Fibroblast of lung (primary cell): ENCODE measurements around the gene TTC31. TPM values are rescaled to one million over a fixed set of nuclear protein-coding genes. Genes with fewer than 3 reads are reported as not detected.

Source experiments
- DNase-seq, 2 donors: peaks; one replicate each; pipeline versions ENCODE4 v3.0.0 to v3.0.0-alpha.2; 2010; ENCODE audit warnings: low read depth in 2 of 2
- H2AFZ ChIP-seq: 2 replicates; pipeline ENCODE4 v1.5.1; 2012; ENCODE audit warnings: low read length, control low read depth, inconsistent platforms
- H3K27ac ChIP-seq: 2 replicates; pipeline ENCODE4 v1.5.1; 2011; ENCODE audit warnings: low read length, control low read depth; ENCODE audit not compliant: insufficient read depth
- H3K27me3 ChIP-seq: 2 replicates; pipeline ENCODE4 v1.5.1; 2011; ENCODE audit warnings: mild to moderate bottlenecking, low read length; ENCODE audit not compliant: control insufficient read depth, insufficient read depth
- H3K36me3 ChIP-seq: 2 replicates; pipeline ENCODE4 v1.5.1; 2011; ENCODE audit warnings: low read length; ENCODE audit not compliant: control insufficient read depth, insufficient read depth
- H3K4me1 ChIP-seq: 2 replicates; pipeline ENCODE4 v1.5.1; 2011; ENCODE audit warnings: low read length; ENCODE audit not compliant: control insufficient read depth, insufficient read depth; ENCODE audit errors: extremely low read depth
- H3K4me2 ChIP-seq: 2 replicates; pipeline ENCODE4 v1.5.1; 2011; ENCODE audit warnings: low read length, control low read depth; ENCODE audit not compliant: insufficient read depth; ENCODE audit errors: extremely low read depth
- H3K4me3 ChIP-seq, 4 experiments: fragments of 200-600 bp in 1 of 4; sonication (generic) in 1 of 4; replicated peaks in 1 of 4; 2 replicates each; pipeline ENCODE4 v1.5.1; 2011 to 2016; ENCODE audit warnings: low read length in 4 of 4, low read depth in 3 of 4, mild to moderate bottlenecking in 3 of 4, control low read depth in 2 of 4, inconsistent platforms in 1 of 4, mixed read lengths in 1 of 4; ENCODE audit not compliant: insufficient read depth in 1 of 4; ENCODE audit errors: control extremely low read depth in 1 of 4
- H3K79me2 ChIP-seq: 2 replicates; pipeline ENCODE4 v1.5.1; 2012; ENCODE audit warnings: mild to moderate bottlenecking, low read length, inconsistent platforms; ENCODE audit not compliant: control insufficient read depth, insufficient read depth
- H3K9ac ChIP-seq: 2 replicates; pipeline ENCODE4 v1.5.1; 2011; ENCODE audit warnings: mild to moderate bottlenecking, low read length, control low read depth; ENCODE audit not compliant: insufficient read depth
- H3K9me3 ChIP-seq: 2 replicates; pipeline ENCODE4 v1.5.1; 2012; ENCODE audit warnings: low read depth, low read length; ENCODE audit not compliant: control insufficient read depth, insufficient read depth
- H4K20me1 ChIP-seq: 2 replicates; pipeline ENCODE4 v1.5.1; 2011; ENCODE audit warnings: low read length; ENCODE audit not compliant: control insufficient read depth, insufficient read depth; ENCODE audit errors: extremely low read depth
- CTCF ChIP-seq, 2 donors: IDR thresholded peaks in 1 of 2; conservative IDR thresholded peaks in 1 of 2; 1 replicate in 1 of 2; 2 replicates in 1 of 2; pipeline ENCODE4 v1.5.1; 2011 to 2012; ENCODE audit warnings: low read length in 2 of 2, control low read depth in 1 of 2, inconsistent platforms in 1 of 2, low read depth in 1 of 2, mild to moderate bottlenecking in 1 of 2
- EZH2 ChIP-seq: IDR thresholded peaks from 2 replicates; pipeline ENCODE4 v1.5.1; 2012; ENCODE audit warnings: low read length, control low read depth, mild to moderate bottlenecking; ENCODE audit errors: missing control alignments
- polyA plus RNA-seq, 2 donors: library from polyadenylated mRNA; depleted of rRNA in 1 of 2; stranded (reverse) in 1 of 2; unstranded in 1 of 2; fragments of >200 nt; gene quantifications; 2 replicates each; pipeline ENCODE4 v1.2.1, GENCODE V29; 2011 to 2012; ENCODE audit warnings: missing spikeins in 1 of 2
- total RNA-seq: library from RNA; depleted of rRNA; stranded (reverse); fragments of >200 nt; gene quantifications from 2 replicates; pipeline ENCODE4 v1.2.1, GENCODE V29; 2014

Gene TTC31
- total and polyA plus RNA-seq, 2 donors (not counting 1 experiment from before 2014, with no cell fraction given), result 10.7 to 11.8 TPM

- peaks cover 10% of the 10 kb centered on the region for H3K4me1 ChIP-seq
- DNase-seq, result peak; percentile 96 to 98
- H3K4me3 ChIP-seq, result peak within 1 kb of the TSS; percentile 64 to 88 (median 80)
- H4K20me1 ChIP-seq, result no peaks in the 10 kb centered on the region
- TF ChIP-seq CTCF (conservative IDR thresholded peaks at IDR 0.05 in 1 of 2, IDR thresholded peaks at IDR 0.05 in 1 of 2; ENCODE audit: low read depth in 1 of 2, low read length in 2 of 2) (peak; percentile 19 to 43), EZH2 (no peak)
- H3K36me3 ChIP-seq, result peaks cover 4% of the 10 kb centered on the region
- peak within 1 kb of the TSS; percentile 98 for H3K9ac ChIP-seq
- no peaks in the 10 kb centered on the region for H3K9me3 ChIP-seq
- peaks cover 15% of the 10 kb centered on the region for H3K79me2 ChIP-seq
- H2AFZ ChIP-seq, result peak within 1 kb of the TSS; percentile 95
- H3K27ac ChIP-seq, result peak within 1 kb of the TSS; percentile 99
- peaks cover 16% of the 10 kb centered on the region for H3K27me3 ChIP-seq
- H3K4me2 ChIP-seq, result peak within 1 kb of the TSS; percentile 99
These were observed 24.5 kb downstream of the TTC31 start, which contains the start of gene PCGF1 for GRCh38 chr2:74507145-74507925. Gene PCGF1 (minus strand): TSS chr2:74507695. CDS start chr2:74507668, 27 bp downstream.

- H3K27ac ChIP-seq, result peak overlapping the region; percentile 99
- H3K27me3 ChIP-seq, result peaks cover 21% of the 10 kb centered on the region
- TF ChIP-seq CTCF (conservative IDR thresholded peaks at IDR 0.05 in 1 of 2, IDR thresholded peaks at IDR 0.05 in 1 of 2; ENCODE audit: low read depth in 1 of 2, low read length in 2 of 2) (no peak), EZH2 (no peak)
- H2AFZ ChIP-seq, result peak overlapping the region; percentile 54
- DNase-seq, result peak in 1 of 2 donors; percentile 43
- peaks cover 4% of the 10 kb centered on the region for H3K36me3 ChIP-seq
- peak overlapping the region; percentile 73 for H3K4me2 ChIP-seq
- H3K4me3 ChIP-seq, result peak overlapping the region; percentile 64 to 88 (median 80)
- peaks cover 10% of the 10 kb centered on the region for H3K4me1 ChIP-seq
- H3K9me3 ChIP-seq, result no peaks in the 10 kb centered on the region
- peaks cover 15% of the 10 kb centered on the region for H3K79me2 ChIP-seq
- no peaks in the 10 kb centered on the region for H4K20me1 ChIP-seq
- H3K9ac ChIP-seq, result peak overlapping the region; percentile 48
These were observed 25.1 kb downstream of the TTC31 start for GRCh38 chr2:74507926-74508520.

DNA sequence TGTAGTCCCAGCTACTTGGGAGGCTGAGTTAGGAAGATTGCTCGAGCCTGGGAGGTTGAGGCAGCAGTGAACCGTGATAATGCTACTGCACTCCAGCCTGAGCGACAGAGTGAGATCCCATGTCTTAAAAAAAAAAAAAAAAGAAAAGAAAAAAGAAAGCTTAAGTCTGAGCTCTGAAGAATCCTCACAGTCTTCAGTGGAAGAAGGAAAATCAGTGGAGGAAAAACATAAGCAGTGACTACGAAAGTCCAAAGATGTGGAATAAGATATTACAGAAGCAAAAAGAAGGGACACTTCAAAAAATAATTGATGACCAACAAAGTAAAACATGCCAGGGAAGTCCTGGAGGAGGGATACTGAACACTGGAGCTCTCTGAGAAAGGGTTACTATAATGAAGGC, 27.4 kb downstream of the TTC31 start:
- DNase-seq, result no peak
- Histone ChIP-seq H3K9ac (no peak overlapping the region), H3K27me3 (peaks cover 43% of the 10 kb centered on the region), H3K4me3 (no peak overlapping the region), H4K20me1 (no peaks in the 10 kb centered on the region), H3K4me2 (no peak overlapping the region), H3K36me3 (peaks cover 2% of the 10 kb centered on the region), H2AFZ (no peak overlapping the region), H3K4me1 (peaks cover 8% of the 10 kb centered on the region), H3K79me2 (peaks cover 15% of the 10 kb centered on the region), H3K9me3 (no peaks in the 10 kb centered on the region), H3K27ac (no peak overlapping the region)
- TF ChIP-seq EZH2, result no peak
- no peak for TF ChIP-seq CTCF (conservative IDR thresholded peaks at IDR 0.05 in 1 of 2, IDR thresholded peaks at IDR 0.05 in 1 of 2; ENCODE audit: low read depth in 1 of 2, low read length in 2 of 2)
